SK-N-SH treated with all-trans-retinoic acid at 6 μM for 48 hours (cell line): Measurements from ENCODE around the gene SORCS2.

Experiments
- CSDC2 ChIP-seq: fragments of 250-450 bp; sonication (Bioruptor Pico); IDR thresholded peaks from 2 replicates; pipeline ENCODE4 v1.5.0; 2020; ENCODE audit warnings: mild to moderate bottlenecking, moderate library complexity
- PATZ1 ChIP-seq: fragments of 250-450 bp; sonication (Bioruptor Pico); IDR thresholded peaks from 2 replicates; pipeline ENCODE4 v1.8.0; 2020; ENCODE audit warnings: mild to moderate bottlenecking, moderate library complexity, borderline replicate concordance
- TSHZ2 ChIP-seq: fragments of 250-450 bp; sonication (Bioruptor Pico); IDR thresholded peaks from 2 replicates; pipeline ENCODE4 v1.5.0; 2020; ENCODE audit warnings: mild to moderate bottlenecking, moderate library complexity

- TF ChIP-seq PATZ1 (CRISPR knock-in tag) (no peak), TSHZ2 (CRISPR knock-in tag) (no peak), CSDC2 (no peak)
Measured at GRCh38 chr4:7485096-7485495, 292.8 kb downstream of the SORCS2 start.
